Fibroblast of lung (primary cell): Measurements from ENCODE around the gene GNE. TPM values are rescaled to one million over a fixed set of nuclear protein-coding genes. Genes with fewer than 3 reads are reported as not detected.

Source experiments
- DNase-seq, 2 donors: peaks; one replicate each; pipeline versions ENCODE4 v3.0.0 to v3.0.0-alpha.2; 2010; ENCODE audit warnings: low read depth in 2 of 2
- H2AFZ ChIP-seq: 2 replicates; pipeline ENCODE4 v1.5.1; 2012; ENCODE audit warnings: low read length, control low read depth, inconsistent platforms
- H3K27ac ChIP-seq: 2 replicates; pipeline ENCODE4 v1.5.1; 2011; ENCODE audit warnings: low read length, control low read depth; ENCODE audit not compliant: insufficient read depth
- H3K27me3 ChIP-seq: 2 replicates; pipeline ENCODE4 v1.5.1; 2011; ENCODE audit warnings: mild to moderate bottlenecking, low read length; ENCODE audit not compliant: control insufficient read depth, insufficient read depth
- H3K36me3 ChIP-seq: 2 replicates; pipeline ENCODE4 v1.5.1; 2011; ENCODE audit warnings: low read length; ENCODE audit not compliant: control insufficient read depth, insufficient read depth
- H3K4me1 ChIP-seq: 2 replicates; pipeline ENCODE4 v1.5.1; 2011; ENCODE audit warnings: low read length; ENCODE audit not compliant: control insufficient read depth, insufficient read depth; ENCODE audit errors: extremely low read depth
- H3K4me2 ChIP-seq: 2 replicates; pipeline ENCODE4 v1.5.1; 2011; ENCODE audit warnings: low read length, control low read depth; ENCODE audit not compliant: insufficient read depth; ENCODE audit errors: extremely low read depth
- H3K4me3 ChIP-seq, 4 experiments: fragments of 200-600 bp in 1 of 4; sonication (generic) in 1 of 4; replicated peaks in 1 of 4; 2 replicates each; pipeline ENCODE4 v1.5.1; 2011 to 2016; ENCODE audit warnings: low read length in 4 of 4, low read depth in 3 of 4, mild to moderate bottlenecking in 3 of 4, control low read depth in 2 of 4, inconsistent platforms in 1 of 4, mixed read lengths in 1 of 4; ENCODE audit not compliant: insufficient read depth in 1 of 4; ENCODE audit errors: control extremely low read depth in 1 of 4
- H3K79me2 ChIP-seq: 2 replicates; pipeline ENCODE4 v1.5.1; 2012; ENCODE audit warnings: mild to moderate bottlenecking, low read length, inconsistent platforms; ENCODE audit not compliant: control insufficient read depth, insufficient read depth
- H3K9ac ChIP-seq: 2 replicates; pipeline ENCODE4 v1.5.1; 2011; ENCODE audit warnings: mild to moderate bottlenecking, low read length, control low read depth; ENCODE audit not compliant: insufficient read depth
- H3K9me3 ChIP-seq: 2 replicates; pipeline ENCODE4 v1.5.1; 2012; ENCODE audit warnings: low read depth, low read length; ENCODE audit not compliant: control insufficient read depth, insufficient read depth
- H4K20me1 ChIP-seq: 2 replicates; pipeline ENCODE4 v1.5.1; 2011; ENCODE audit warnings: low read length; ENCODE audit not compliant: control insufficient read depth, insufficient read depth; ENCODE audit errors: extremely low read depth
- EZH2 ChIP-seq: IDR thresholded peaks from 2 replicates; pipeline ENCODE4 v1.5.1; 2012; ENCODE audit warnings: low read length, control low read depth, mild to moderate bottlenecking; ENCODE audit errors: missing control alignments
- polyA plus RNA-seq, 2 donors: library from polyadenylated mRNA; depleted of rRNA in 1 of 2; stranded (reverse) in 1 of 2; unstranded in 1 of 2; fragments of >200 nt; gene quantifications; 2 replicates each; pipeline ENCODE4 v1.2.1, GENCODE V29; 2011 to 2012; ENCODE audit warnings: missing spikeins in 1 of 2
- total RNA-seq: library from RNA; depleted of rRNA; stranded (reverse); fragments of >200 nt; gene quantifications from 2 replicates; pipeline ENCODE4 v1.2.1, GENCODE V29; 2014
- TF ChIP-seq, protein P1 (sequence below), 2 donors: IDR thresholded peaks in 1 of 2; conservative IDR thresholded peaks in 1 of 2; 1 replicate in 1 of 2; 2 replicates in 1 of 2; pipeline ENCODE4 v1.5.1; 2011 to 2012; ENCODE audit warnings: low read length in 2 of 2, control low read depth in 1 of 2, inconsistent platforms in 1 of 2, low read depth in 1 of 2, mild to moderate bottlenecking in 1 of 2

Gene GNE
- total and polyA plus RNA-seq, 2 donors (not counting 1 experiment from before 2014, with no cell fraction given): 22.1 to 31.2 TPM

GRCh38 chr9:36293918-36294317, 35.7 kb upstream of the GNE start:
- Histone ChIP-seq H3K36me3 (no peaks in the 10 kb centered on the region), H3K9ac (no peak overlapping the region), H3K27ac (no peak overlapping the region), H3K4me3 (no peak overlapping the region), H3K27me3 (no peaks in the 10 kb centered on the region), H3K79me2 (no peaks in the 10 kb centered on the region), H3K4me2 (no peak overlapping the region), H2AFZ (no peak overlapping the region), H3K4me1 (no peaks in the 10 kb centered on the region), H4K20me1 (no peaks in the 10 kb centered on the region), H3K9me3 (no peaks in the 10 kb centered on the region)
- DNase-seq: no peak
- no peak for TF ChIP-seq EZH2
- TF ChIP-seq, protein P1, sequence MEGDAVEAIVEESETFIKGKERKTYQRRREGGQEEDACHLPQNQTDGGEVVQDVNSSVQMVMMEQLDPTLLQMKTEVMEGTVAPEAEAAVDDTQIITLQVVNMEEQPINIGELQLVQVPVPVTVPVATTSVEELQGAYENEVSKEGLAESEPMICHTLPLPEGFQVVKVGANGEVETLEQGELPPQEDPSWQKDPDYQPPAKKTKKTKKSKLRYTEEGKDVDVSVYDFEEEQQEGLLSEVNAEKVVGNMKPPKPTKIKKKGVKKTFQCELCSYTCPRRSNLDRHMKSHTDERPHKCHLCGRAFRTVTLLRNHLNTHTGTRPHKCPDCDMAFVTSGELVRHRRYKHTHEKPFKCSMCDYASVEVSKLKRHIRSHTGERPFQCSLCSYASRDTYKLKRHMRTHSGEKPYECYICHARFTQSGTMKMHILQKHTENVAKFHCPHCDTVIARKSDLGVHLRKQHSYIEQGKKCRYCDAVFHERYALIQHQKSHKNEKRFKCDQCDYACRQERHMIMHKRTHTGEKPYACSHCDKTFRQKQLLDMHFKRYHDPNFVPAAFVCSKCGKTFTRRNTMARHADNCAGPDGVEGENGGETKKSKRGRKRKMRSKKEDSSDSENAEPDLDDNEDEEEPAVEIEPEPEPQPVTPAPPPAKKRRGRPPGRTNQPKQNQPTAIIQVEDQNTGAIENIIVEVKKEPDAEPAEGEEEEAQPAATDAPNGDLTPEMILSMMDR (conservative IDR thresholded peaks at IDR 0.05 in 1 of 2, IDR thresholded peaks at IDR 0.05 in 1 of 2; ENCODE audit: low read depth in 1 of 2, low read length in 2 of 2): no peak

GRCh38 chr9:36293171-36293570, 34.9 kb upstream of the GNE start:
- no peaks in the 10 kb centered on the region for H3K9me3 ChIP-seq
- no peak overlapping the region for H2AFZ ChIP-seq
- no peak for DNase-seq
- H3K9ac ChIP-seq: no peak overlapping the region
- H3K27me3 ChIP-seq: no peaks in the 10 kb centered on the region
- TF ChIP-seq, protein P1 (conservative IDR thresholded peaks at IDR 0.05 in 1 of 2, IDR thresholded peaks at IDR 0.05 in 1 of 2; ENCODE audit: low read depth in 1 of 2, low read length in 2 of 2): no peak
- no peak for TF ChIP-seq EZH2
- H4K20me1 ChIP-seq: no peaks in the 10 kb centered on the region
- H3K4me3 ChIP-seq: no peak overlapping the region
- no peaks in the 10 kb centered on the region for H3K36me3 ChIP-seq
- H3K4me2 ChIP-seq: no peak overlapping the region
- H3K79me2 ChIP-seq: no peaks in the 10 kb centered on the region
- H3K27ac ChIP-seq: no peak overlapping the region
- no peaks in the 10 kb centered on the region for H3K4me1 ChIP-seq

GRCh38 chr9:36292641-36293040, 34.4 kb upstream of the GNE start:
- TF ChIP-seq, protein P1 (conservative IDR thresholded peaks at IDR 0.05 in 1 of 2, IDR thresholded peaks at IDR 0.05 in 1 of 2; ENCODE audit: low read depth in 1 of 2, low read length in 2 of 2): no peak
- no peak for TF ChIP-seq EZH2
- no peaks in the 10 kb centered on the region for H4K20me1 ChIP-seq
- no peak for DNase-seq

More at GRCh38 chr9:36292641-36293040, 34.4 kb upstream of the GNE start:
- no peaks in the 10 kb centered on the region for H3K9me3 ChIP-seq
- H3K27me3 ChIP-seq: no peaks in the 10 kb centered on the region
- H3K79me2 ChIP-seq: no peaks in the 10 kb centered on the region
- H3K4me3 ChIP-seq: no peak overlapping the region
- no peaks in the 10 kb centered on the region for H3K4me1 ChIP-seq
- no peak overlapping the region for H3K27ac ChIP-seq
- no peaks in the 10 kb centered on the region for H3K36me3 ChIP-seq
- no peak overlapping the region for H3K9ac ChIP-seq
- H3K4me2 ChIP-seq: no peak overlapping the region
- no peak overlapping the region for H2AFZ ChIP-seq
